HUDEP-2 (cell line): ENCODE data around the gene WASF2.
"Not testable (repeated sequence)": the region's sequence is repeated elsewhere in the genome, so short reads cannot be mapped to it uniquely, and the experiment has no call there.

Source experiments
- DNase-seq, 76 experiments: peaks; one replicate each; lab custom pipeline; 2025; ENCODE audit not compliant: unreplicated experiment in 76 of 76; lab: John Stamatoyannopoulos, UW

The WASF2 gene, protein sequence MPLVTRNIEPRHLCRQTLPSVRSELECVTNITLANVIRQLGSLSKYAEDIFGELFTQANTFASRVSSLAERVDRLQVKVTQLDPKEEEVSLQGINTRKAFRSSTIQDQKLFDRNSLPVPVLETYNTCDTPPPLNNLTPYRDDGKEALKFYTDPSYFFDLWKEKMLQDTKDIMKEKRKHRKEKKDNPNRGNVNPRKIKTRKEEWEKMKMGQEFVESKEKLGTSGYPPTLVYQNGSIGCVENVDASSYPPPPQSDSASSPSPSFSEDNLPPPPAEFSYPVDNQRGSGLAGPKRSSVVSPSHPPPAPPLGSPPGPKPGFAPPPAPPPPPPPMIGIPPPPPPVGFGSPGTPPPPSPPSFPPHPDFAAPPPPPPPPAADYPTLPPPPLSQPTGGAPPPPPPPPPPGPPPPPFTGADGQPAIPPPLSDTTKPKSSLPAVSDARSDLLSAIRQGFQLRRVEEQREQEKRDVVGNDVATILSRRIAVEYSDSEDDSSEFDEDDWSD

DNA sequence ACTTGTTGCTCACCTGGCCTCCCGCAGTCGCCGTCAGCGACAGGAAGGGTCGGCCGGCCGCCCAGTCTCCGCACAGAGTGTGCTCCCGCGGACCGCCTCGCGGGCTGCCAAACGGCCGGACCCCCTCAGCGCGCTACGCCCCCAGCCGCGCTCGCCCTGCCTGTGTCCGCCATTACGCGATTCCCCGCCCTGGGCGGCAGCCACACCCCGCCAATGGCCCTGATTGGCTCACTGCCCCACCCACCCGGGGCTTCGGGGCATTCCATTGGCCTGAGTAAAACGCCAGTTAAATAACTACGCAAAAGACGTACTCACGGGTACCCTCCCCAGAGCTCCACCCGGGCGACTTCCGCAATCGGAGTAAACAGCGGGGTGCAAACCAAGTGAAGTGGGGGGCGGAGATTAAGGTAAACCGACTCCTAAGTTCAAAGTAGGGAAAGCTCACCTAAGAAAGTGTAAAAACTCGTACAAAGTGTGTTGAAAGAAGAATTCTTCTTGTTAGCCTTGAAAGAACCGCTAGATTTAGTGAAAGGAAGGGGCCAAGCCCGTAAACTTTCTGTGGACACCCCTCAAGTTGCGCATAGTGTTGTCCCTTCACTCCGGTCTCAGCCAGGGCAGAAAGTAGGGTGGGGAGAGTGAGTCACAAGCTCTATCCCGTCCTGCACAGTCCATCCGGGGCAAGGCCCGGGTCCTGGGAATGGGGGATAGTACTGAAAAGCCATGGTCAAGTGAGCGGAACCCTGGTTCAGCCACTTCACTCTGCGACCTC is at the start of gene WASF2:
TSS of gene WASF2 (minus strand) at position 195 of the 769 bp plus-strand sequence. CDS start 61,277 bp downstream, outside the sequence.
- peak; percentile 22 to 98 (median 95) for DNase-seq

DNA sequence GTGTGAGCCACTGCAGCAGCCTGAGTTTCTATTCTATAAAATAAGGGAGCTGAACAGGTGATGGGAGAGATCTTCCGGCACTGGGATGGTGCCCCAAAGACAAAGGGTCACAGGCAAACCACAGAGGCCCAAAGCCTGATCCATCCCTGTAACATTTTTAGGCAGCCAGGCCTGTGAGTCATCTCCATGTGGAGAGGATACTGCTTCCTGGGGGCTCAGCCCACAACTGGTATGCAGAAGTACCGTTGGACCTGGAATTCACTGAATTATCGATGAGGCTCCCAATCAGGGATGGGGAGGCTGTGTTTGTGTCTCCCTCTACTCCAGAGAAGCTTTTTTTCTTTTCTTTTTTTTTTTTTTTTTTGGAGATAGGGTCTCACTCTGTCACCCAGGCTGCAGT is 48.8 kb upstream of the WASF2 start:
- no peak for DNase-seq

- not testable (repeated sequence) for DNase-seq
Observed at GRCh38 chr1:27538305-27538676, 48.3 kb upstream of the WASF2 start.

DNA sequence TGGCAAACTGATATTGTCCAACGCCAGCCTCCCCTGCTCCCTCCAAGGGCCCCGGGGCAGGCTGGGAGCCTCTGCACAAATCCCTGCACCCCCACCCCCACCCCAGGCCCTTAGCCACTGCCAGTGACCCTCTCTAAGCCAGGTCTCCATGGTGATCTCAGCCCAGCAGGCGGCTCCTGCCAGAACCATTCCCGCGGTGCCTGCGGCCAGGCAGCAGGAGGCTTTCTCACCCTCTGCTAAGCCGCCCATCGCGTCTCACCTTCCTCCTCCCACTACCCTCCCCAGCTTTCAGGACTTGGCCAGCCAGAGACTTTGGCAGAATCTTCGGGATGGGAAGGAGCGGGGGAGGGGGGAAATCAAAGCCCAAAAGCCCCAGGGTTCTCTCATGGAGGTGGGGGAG is 46.8 kb upstream of the WASF2 start:
- no peak for DNase-seq

- no peak for DNase-seq
Observed at GRCh38 chr1:27536010-27536757, 46.2 kb upstream of the WASF2 start.

DNA sequence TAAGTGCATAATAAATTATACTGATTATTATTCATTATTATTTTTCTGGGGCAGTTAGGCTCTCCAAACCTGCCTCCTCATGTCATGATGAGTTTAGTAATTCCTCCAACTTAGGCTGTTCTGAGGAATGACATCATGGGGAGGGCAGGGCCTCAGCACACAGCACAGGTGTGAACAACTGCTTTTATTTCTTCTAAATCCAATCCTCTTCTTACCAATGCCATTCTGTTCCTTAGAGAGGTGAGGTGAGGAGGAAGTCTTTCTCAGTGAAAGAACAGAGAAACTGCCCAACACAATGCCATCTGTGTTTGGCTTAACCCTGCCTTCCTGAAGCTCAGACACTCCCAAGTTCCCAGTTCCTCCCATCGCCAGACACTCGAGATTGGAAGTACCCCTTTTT is 45.4 kb upstream of the WASF2 start:
- DNase-seq, result no peak

DNA sequence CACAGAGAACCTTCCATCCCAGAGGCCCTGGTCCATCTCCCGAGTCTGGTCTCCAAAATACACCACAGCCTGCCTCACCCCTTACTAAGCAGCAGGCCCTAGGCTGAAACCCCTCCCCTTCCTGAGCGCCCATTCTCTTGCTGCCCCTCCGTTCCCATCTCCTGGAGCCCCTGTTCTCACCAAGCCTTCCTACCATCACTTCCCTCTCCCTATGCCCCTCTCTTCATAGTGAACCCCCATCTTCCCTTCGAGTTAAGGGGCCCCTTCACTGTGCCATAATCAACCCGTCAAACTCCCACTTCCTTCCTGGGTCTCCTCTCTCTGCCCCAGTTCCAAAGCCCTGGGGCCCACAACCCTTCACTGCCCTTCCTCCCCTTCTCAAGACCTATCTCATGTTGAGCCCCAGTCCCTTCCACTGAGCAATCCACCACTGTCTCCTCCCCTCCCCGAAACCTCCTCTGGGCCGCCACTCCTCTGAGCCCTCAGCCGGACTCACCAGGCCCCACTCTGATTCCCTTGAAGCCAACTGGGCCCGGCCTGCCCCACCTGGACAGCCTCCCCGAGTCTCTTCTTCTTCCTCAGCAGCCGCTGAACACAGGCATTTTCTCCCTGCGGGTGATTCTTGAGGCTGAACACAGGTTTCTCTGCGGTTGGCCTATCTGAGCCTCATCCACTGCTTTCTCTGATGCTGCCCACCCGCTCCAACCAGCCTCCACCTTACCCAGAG is 42.2 kb upstream of the WASF2 start:
- DNase-seq, result no peak

DNA sequence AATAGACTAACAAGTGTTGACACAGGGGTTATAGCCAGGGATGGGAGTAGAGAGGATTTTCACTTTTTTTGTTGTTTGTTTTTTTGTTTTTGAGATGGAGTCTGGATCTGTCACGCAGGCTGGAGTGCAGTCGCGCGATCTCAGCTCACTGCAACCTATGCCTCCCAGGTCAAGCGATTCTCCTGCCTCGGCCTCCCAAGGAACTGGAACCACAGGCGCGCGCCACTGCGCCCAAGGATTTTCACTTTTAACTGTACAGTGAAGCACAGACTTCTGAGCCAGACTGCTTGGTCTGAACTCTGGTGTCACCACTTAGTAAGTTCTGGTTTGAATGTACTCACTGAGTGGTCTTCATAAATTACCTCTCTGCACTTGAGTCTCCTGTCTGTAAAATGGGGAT is 40.2 kb upstream of the WASF2 start:
- no peak for DNase-seq

- DNase-seq, result no peak
Observed at GRCh38 chr1:27529704-27530018, 39.7 kb upstream of the WASF2 start.

DNA sequence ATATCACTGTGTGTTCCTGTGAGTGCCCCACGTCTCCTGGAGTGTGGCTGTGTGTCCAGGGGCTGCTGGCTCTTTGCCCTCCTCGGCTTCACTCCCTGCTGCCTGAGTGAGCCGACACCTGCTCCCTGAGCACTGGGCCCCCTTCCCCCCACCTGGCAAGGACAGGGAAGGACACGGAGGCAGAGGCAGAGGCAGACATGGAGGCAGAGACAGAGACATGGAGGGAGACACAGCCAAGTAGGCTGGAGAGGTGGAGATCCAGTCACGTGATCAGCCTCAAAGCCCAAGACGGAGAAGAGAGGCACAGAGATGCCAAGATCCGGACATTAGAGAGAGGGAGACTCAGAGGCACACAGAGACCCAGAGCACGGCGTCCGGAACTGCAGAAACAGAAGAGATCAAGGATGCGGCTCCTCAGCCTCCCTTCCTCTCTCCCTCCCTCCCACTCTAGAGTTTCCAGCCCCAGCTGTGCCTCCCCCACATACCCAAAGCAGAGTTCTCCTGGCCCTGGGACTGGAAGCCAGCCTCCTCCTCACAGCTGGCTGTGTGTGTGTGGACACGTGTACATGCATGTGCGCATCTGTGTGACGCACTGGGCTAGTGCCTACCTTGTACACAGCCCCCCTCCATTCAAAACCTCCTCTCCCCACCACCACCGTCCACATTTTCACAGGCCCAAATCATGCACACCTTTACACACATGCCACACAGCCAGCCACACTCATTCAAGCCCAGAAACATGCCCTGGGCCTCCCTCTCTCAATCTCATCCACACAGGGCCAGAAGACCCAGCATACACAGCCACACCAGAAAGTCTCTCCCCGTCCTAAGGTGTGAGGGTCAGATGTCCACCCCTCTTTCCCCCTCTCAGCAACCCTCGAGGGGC is 39.1 kb upstream of the WASF2 start:
- peak in 3 of 76 experiments; percentile 13 to 56 (median 15) for DNase-seq

- peak in 21 of 76 experiments; percentile 12 to 56 (median 30) for DNase-seq
Observed at GRCh38 chr1:27527890-27528817, 38.2 kb upstream of the WASF2 start.

GRCh38 chr1:27527223-27527889 is 37.4 kb upstream of the WASF2 start:
- peak in 3 of 76 experiments; percentile 6 to 40 (median 19) for DNase-seq

DNA sequence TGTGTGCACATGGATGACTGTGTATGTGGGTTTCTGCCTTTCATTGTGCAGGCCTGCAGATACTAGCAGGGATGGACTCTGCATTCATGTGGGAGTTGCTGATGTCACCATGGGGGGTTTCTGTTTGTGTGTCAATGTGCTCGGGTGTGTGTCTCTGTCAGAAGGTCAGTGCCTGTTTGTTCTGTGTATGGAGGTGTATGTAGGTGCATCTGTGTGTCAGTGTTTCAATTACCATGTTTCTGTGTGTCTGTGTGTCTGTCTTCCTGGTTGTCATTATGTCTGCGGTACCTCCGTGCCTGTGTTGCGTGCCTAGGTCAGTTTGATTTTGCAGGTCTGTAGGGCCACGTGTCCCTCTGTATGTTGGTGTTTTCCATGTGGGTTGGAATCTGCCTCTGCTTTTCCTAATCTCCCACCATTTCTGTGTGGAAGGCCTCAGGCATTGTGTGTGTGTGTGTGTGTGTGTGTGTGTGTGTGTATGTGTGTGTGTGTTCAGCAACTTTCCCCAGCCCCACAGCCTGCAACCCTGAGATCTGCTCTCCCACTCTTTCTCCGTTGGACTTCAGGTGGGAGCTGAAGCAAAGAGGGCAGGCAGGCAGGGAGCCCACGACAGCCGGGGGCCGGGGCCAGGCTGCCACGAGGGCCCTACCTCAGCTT is 36.7 kb upstream of the WASF2 start:
- peak in 14 of 76 experiments; percentile 5 to 48 (median 23) for DNase-seq

DNA sequence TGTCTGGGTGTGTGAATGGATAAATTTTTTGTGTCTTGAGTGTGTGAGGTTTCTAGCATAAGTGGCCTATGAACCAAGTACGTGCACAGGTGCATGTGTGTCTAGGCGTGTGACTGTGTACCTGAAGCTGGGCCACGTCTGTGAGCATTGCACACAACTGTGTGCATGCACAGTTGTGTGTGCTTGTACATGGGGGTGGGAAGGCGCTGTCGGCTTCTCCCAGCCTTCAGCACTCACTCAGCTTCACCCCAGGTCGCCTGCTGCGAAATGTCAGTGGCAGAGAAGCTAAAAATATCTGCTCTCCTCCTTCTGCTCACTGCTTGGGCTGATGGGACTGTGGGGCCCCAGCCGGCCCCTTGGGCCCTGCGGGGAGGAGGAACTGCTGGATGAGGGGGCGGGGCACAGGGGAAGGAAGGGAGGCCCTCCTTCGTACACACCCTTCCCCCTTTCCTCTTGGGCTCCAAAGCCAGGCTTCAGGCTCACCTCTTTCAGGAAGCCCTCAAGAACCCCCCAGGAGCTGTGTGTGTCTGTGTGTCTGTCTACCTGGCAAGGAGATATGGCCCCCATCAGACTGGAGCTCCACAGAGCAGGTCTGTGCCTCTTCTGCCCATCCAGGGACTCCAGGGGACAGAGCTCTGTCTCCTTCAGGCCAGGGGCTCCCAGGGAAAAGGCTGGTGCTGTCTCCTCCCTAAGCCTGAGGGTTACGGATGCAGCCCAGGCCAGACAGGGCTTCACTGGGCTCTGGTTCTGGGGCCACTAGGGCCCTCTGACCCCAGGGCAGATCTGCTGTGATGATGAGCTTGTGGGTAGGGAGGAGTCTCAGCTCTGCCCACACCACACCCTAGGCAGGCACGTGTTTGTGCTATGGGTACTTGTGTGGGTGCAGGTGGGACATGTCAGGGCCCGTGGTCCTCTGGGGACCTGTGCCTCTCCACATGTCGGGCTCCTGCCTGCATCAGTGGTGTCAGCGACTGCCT is 35.6 kb upstream of the WASF2 start:
- DNase-seq, result peak in 74 of 76 experiments; percentile 15 to 87 (median 69)

GRCh38 chr1:27523337-27524020 is 33.5 kb upstream of the WASF2 start:
- DNase-seq, result peak in 1 of 76 experiments; percentile 16
